ENCODE results near the gene TNFSF13. TPM values are rescaled to one million over a fixed set of nuclear protein-coding genes. Genes with fewer than 3 reads are reported as not detected.

TNFSF13 gene
- polyA plus RNA-seq, 1 donor (not counting 4 experiments of a cell fraction or from before 2014, with no cell fraction given), result 3.9 TPM

DNA sequence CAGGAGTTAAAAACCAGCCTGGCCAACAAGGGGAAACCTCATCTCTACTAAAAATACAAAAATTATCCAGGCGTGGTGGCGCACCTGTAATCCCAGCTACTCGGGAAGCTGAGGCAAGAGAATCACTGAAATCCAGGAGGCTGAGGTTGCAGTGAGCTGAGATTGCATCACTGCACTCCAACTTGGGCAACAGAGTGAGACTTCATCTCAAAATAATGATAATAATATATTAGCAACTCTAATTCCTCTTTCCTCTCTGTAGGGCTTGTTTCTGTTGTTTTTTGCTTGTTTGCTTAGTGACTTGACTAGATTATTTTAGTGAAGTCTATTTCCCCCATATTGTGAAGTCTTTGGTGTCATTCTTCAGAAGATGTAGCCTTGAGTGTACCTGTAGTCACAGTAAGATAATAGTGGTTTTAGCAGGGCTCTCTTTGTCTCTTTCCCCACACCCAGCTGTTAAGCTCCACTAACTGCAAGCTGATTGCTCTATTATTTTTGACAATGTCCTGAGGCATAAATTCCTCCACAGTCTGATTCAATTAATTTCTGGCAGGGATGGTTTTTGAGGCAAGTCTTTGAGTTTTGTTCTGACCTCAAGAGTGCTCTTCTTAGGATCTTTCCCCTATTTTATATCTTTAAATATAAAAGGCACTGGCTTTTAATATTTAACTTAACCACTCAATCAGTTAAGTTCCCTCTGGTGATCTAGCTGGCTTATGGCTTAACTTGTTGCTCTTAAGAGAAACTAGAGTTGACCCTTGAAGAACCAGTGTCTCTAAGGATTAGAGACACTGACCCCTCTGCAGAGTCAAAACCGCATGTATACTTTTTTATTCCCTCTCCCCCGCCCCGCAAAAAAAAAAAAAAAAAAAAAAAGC lies 28.3 kb upstream of the TNFSF13 start:
- Histone ChIP-seq H3K27ac (ENCODE audit: control insufficient read depth, insufficient read depth, low read length) (no peak overlapping the region), H3K4me1 (ENCODE audit: control insufficient read depth, extremely low read depth, insufficient read depth, low read length) (no peaks in the 10 kb centered on the region), H3K4me3 (ENCODE audit: control insufficient read depth in 2 of 3, extremely low read depth in 1 of 3, insufficient read depth in 2 of 3, low read depth in 1 of 3, low read length in 3 of 3) (no peak overlapping the region), H4K20me1 (ENCODE audit: control insufficient read depth, extremely low read depth, insufficient read depth, low read length) (no peaks in the 10 kb centered on the region), H3K79me2 (ENCODE audit: control insufficient read depth, insufficient read depth, low read length) (no peaks in the 10 kb centered on the region), H3K4me2 (ENCODE audit: control insufficient read depth, extremely low read depth, insufficient read depth, low read depth, low read length) (no peak overlapping the region), H2AFZ (ENCODE audit: control insufficient read depth, low read length) (no peak overlapping the region), H3K9ac (ENCODE audit: control insufficient read depth, extremely low read depth, insufficient read depth, low read length) (no peak overlapping the region), H3K9me1 (ENCODE audit: control insufficient read depth, extremely low read depth, insufficient read depth, low read length) (no peaks in the 10 kb centered on the region), H3K9me3 (ENCODE audit: control insufficient read depth, low read depth, low read length) (peaks cover 3% of the 10 kb centered on the region), H3K27me3 (ENCODE audit: control insufficient read depth, extremely low read depth, insufficient read depth, low read length) (no peaks in the 10 kb centered on the region), H3K36me3 (ENCODE audit: control insufficient read depth in 2 of 2, extremely low read depth in 1 of 2, insufficient read depth in 2 of 2, low read length in 2 of 2) (no peaks in the 10 kb centered on the region)
- FAIRE-seq, result no peak
- TF ChIP-seq CTCF (optimal IDR thresholded peaks at IDR 0.05 in 1 of 3, IDR thresholded peaks at IDR 0.05 in 1 of 3, conservative IDR thresholded peaks at IDR 0.05 in 1 of 3; ENCODE audit: extremely low read depth in 1 of 3, insufficient read depth in 2 of 3, low read length in 3 of 3) (no peak), EZH2 (IDR thresholded peaks at IDR 0.05; ENCODE audit: low read length) (no peak)
- dilution Hi-C loops (cut with MboI; ENCODE audit: extremely low pct_ligation_motif_present, low sequenced_read_pairs), result no loop called here
- DNase-seq (ENCODE audit: low read depth, low spot score), result no peak

- DNase-seq (ENCODE audit: low read depth, low spot score) (no peak), FAIRE-seq (no peak)
- no peaks in the 10 kb centered on the region for H3K9me1 ChIP-seq (ENCODE audit: control insufficient read depth, extremely low read depth, insufficient read depth, low read length)
- H3K79me2 ChIP-seq (ENCODE audit: control insufficient read depth, insufficient read depth, low read length), result no peaks in the 10 kb centered on the region
- no peak overlapping the region for H3K4me3 ChIP-seq (ENCODE audit: control insufficient read depth in 2 of 3, extremely low read depth in 1 of 3, insufficient read depth in 2 of 3, low read depth in 1 of 3, low read length in 3 of 3)
- H2AFZ ChIP-seq (ENCODE audit: control insufficient read depth, low read length), result no peak overlapping the region
- no peaks in the 10 kb centered on the region for H4K20me1 ChIP-seq (ENCODE audit: control insufficient read depth, extremely low read depth, insufficient read depth, low read length)
- peaks cover 13% of the 10 kb centered on the region for H3K9me3 ChIP-seq (ENCODE audit: control insufficient read depth, low read depth, low read length)
- TF ChIP-seq CTCF (optimal IDR thresholded peaks at IDR 0.05 in 1 of 3, IDR thresholded peaks at IDR 0.05 in 1 of 3, conservative IDR thresholded peaks at IDR 0.05 in 1 of 3; ENCODE audit: extremely low read depth in 1 of 3, insufficient read depth in 2 of 3, low read length in 3 of 3) (no peak), EZH2 (IDR thresholded peaks at IDR 0.05; ENCODE audit: low read length) (no peak)
- no peak overlapping the region for H3K27ac ChIP-seq (ENCODE audit: control insufficient read depth, insufficient read depth, low read length)
- no peak overlapping the region for H3K9ac ChIP-seq (ENCODE audit: control insufficient read depth, extremely low read depth, insufficient read depth, low read length)
- H3K4me2 ChIP-seq (ENCODE audit: control insufficient read depth, extremely low read depth, insufficient read depth, low read depth, low read length), result no peak overlapping the region
- no peaks in the 10 kb centered on the region for H3K4me1 ChIP-seq (ENCODE audit: control insufficient read depth, extremely low read depth, insufficient read depth, low read length)
- H3K36me3 ChIP-seq (ENCODE audit: control insufficient read depth in 2 of 2, extremely low read depth in 1 of 2, insufficient read depth in 2 of 2, low read length in 2 of 2), result no peaks in the 10 kb centered on the region
- no peaks in the 10 kb centered on the region for H3K27me3 ChIP-seq (ENCODE audit: control insufficient read depth, extremely low read depth, insufficient read depth, low read length)
- dilution Hi-C loops (cut with MboI; ENCODE audit: extremely low pct_ligation_motif_present, low sequenced_read_pairs), result no loop called here
Measured at GRCh38 chr17:7538050-7538449, 20.5 kb upstream of the TNFSF13 start.
